NCI-H1417 (cell line): Measurements from ENCODE around the gene SLC8B1.

Source experiments
- DNase-seq, 3 experiments: peaks; one replicate each; lab custom pipeline; 2025; lab: John Stamatoyannopoulos, UW

SLC8B1 gene

DNA sequence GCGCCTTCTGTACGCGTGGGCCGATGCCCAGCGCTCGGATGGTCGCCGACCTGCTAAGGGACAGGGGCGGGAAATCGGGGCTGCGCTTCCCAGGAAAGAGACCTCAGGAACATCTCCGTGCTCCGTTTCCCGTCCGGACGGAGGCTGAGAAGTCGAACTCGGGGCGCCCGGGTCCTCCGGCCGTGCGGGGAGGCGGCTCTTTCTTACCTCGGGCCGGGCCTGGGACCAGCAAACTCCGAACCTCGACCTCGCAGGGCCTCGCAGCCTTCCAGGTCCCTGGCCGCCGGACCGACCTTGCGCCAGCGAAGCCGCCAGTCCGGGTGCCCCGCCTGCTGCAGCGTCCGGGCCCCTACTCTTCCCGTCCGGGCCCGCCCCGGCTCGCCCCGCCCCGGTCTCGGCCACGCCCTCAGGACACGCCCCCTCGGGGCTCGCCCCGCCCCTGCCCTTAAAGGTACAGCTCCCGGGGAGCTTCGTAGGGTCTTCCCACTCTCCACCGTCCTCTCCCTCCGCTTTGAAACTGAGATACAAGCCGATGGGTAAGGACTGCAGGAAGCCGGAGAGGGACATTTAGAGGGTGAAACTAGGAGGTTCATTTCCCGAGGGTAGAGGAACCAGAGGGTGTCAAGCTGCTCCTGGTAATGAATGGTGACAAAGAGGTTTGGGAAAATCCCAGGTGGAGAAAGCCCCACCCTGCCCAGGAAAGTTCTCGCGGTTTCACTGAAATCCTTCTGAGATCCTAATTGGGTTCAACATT lies at the start of gene SLC8B1:
SLC8B1 (minus strand) TSS at position 324 of the 754 bp plus-strand sequence. CDS start 2,231 bp downstream, outside the sequence.
- DNase-seq, result peak; percentile 81 to 84 (median 82)

DNA sequence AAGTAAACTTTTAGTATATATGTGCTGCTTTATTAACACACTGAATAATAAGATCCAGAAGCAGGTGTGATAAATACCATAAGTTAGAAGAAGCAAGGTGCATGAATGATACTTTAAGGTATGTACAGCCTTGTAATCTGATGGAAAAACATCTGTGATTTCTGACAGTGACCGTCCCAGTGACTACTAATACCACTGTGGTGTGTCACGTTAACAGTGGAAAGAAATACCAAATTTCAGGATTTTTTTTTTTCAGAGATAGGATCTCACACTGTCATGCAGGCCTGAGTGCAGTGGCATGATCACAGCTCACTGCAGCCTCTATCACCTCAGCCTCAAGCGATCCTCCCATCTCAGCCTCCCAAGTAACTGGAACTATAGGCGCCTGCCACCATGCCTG lies 47.3 kb upstream of the SLC8B1 start:
- DNase-seq, result no peak

DNA sequence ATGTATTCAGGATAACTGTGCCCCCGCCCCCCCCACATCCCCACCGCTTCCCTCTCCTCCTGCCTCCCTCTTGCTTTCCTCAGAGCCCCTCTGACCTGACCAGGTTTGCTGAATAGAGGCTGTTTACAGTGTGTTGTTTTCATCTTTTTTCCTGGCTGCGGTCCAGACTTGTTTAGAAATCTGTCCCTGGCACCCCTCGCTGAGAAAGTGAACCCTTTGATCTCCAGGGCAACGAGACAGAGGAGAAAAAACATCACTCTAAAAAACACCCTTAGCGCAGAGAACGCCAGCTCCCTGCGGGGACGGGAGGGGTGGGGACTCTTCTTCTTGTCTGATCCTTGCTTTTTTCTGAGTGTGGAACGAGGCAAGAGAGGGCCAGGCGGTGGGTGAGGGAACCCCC lies 46.3 kb upstream of the SLC8B1 start:
- peak in 2 of 3 experiments; percentile 48 to 83 for DNase-seq

DNA sequence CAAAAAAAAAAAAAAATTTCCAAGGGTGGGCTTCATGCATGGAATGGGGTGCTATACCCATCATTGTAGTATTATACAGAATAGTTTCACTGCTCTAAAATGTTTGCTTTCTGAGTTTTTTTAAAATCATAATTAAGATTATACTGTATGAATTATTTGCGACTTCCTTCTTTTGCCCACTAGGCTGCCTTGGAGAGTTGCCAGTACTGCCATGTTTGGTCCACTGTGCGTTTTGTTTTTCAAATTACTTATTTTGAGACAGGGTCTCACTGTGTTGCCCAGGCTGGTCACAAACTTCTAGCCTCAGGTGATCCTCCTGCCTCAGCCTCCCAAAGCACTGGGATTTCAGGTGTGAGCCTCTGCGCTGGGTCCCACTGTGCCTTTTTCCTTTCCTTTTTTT lies 43.4 kb upstream of the SLC8B1 start:
- no peak for DNase-seq

DNA sequence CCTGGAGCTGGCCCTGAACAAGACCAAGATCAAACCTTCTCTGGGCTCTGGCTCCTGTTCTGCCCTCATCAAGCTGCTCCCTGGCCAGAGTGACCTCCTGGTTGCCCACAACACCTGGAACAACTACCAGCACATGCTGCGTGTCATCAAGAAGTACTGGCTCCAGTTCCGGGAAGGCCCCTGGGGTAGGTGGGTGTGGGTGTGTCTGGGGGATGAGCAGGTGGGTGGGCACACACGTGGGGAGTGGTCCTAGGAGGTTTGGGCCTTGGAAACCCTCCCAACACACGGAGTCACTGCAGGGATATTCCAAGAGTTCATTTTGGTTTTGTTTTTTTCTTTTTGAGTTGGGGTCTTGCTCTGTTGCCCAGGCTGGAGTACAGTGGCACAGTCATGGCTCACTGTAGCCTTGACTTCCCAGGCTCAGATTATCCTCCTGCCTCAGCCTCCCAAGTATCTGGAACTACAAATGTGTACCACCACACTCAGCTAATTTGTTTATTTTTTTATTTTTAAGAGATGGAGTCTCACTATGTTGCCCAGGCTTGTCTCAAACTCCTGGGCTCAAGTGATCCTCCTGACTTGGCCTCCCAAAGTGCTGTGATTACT lies 40.0 kb upstream of the SLC8B1 start:
- DNase-seq, result no peak

DNA sequence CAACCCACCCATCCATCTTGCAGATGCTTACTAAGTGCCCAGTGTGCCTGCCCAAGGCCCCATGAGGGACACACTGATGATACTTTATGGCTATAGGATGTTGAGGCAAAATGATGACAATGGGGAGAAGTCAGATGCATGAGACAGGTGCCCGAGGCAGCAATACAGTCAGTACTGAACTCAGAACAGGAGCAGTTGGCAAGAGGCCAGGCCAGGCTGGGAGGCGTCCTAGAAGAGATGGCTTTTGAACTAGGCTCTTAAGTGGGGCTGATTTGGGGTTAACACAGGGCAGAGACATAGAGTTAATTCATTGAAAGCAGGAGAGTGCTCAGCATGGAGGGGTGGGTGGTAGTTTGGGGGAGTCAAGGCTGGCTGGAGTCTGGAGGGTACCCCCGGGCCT lies 39.1 kb upstream of the SLC8B1 start:
- no peak for DNase-seq

DNA sequence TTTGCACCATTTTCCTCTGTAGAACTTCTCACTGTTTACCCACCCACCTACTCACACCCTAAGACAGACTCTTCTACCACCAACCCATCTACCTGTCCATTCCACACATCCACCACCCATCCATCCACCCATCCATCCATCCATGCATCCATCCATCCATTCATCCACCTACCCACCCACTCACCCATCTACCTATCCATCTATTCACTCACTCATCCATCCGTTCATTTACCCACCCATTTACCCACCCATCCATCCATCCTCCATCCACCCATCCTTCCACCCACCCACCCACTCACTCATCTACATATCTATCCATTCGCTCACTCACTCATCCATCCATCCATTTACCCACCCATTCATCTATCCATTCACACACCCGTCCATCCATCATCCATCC lies 38.5 kb upstream of the SLC8B1 start:
- DNase-seq, result no peak

DNA sequence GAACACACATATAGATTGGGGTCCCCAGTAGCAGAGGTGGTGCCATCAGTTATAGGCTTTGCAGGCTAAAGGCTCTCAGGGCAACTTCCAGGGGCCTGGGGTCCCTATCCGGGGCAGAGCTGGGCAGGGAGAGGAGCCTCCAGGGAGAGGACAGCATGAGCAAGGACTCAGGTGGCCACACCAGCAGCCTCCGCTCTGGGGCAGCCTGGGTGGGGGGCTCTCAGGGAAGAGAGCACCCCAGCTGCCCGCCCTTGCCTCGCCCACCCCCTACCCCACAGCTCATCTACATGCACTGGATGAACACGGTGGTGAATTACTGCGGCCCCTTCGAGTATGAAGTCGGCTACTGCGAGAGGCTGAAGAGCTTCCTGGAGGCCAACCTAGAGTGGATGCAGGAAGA lies 37.5 kb upstream of the SLC8B1 start:
- no peak for DNase-seq

DNA sequence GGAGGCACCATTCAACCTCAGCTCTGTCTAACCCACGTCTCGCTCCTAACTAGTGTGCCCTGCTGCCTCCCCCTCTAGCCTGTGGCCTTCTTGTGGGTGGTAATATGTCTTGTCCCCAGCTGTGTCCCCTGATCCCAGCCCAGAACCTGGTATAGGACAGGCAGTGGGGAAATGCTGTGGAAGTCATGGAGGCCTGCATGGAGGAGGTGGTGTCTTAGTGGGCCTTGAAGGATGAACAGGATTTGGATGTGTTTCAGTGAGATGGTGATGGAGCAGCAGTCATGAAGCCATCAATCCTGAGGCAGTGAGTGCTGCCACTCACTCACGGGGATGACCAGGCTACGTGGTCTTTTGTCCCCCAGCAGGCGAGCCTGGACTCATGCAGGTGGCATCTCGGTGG lies 36.9 kb upstream of the SLC8B1 start:
- DNase-seq, result no peak

DNA sequence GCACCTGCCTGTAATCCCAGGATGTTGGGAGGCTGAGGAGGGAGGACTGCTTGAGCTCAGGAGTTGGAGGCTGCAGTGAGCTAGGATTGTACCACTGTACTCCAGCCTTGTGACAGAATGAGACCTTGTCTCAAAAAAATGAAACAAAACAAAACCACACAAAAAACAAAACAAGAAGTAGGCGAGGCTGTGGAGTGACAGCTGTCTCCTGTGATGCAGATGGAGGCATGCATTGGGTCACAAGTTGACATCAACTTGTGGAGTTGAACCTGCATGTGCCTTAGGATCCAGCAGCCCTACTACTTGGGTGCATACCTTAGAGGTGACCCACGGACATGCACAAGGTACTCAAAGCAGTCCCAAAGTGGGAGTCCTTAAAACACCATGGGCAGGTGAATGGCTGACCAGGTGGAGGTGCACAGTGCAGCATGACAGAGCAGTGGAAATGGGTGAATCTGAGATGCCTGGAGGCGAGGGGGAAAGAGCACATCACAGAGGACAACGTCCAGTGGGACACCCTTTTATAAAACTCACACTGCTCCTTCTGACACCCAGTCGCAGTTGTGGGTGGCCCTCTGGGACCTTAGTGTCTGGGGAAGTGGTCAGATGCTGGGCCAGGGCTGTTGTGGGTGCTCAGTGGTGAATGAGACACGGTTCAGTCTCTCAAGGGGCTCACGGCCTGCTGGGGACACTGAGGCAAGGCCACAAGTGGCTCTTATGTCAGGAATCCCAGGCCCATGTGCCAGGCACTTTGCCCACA lies 36.2 kb upstream of the SLC8B1 start:
- DNase-seq, result no peak

DNA sequence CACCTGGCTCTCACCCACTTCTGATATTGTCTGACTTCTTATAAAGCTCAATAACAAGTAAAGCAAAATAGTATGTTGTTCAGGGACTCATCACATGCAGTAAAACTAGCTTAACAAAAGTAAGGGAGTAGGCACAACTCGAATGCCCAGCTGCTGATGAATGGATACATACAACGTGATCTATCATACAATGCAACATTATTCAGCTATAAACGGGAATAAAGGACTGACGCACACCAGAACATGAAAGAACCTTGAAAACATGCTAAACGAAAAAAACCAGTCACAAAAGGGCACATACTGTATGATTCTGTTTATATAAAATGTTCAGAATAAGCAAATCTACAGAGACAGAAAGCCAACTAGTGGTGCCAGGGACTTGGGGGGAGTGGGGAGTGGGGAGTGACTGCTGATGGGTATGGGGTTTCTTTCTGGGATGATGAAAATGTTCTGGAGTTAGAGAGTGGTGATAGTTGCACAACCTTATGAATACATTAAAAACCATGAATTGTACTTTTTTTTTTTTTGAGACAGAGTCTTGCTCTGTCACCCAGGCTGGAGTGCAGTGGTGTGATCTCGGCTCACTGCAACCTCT lies 34.6 kb upstream of the SLC8B1 start:
- no peak for DNase-seq

DNA sequence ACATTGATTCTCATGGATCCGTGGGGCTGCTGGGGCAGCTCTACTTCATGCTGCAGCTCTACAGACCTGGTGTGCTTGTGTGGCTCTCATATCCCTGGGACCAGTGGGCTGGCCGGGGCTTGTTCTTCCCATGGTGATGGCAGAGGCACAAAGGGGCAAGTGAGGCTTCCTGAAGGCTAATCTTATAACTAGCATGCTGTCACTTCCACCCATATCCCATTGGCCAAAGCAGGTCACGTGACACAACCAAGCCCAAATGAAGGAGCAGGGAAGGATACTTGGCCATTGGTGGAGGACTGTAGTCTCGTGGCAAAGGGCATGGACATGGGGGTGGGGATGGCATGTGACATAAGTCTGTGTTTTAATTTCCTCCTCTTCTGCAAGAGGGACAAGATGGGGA lies 33.4 kb upstream of the SLC8B1 start:
- no peak for DNase-seq

DNA sequence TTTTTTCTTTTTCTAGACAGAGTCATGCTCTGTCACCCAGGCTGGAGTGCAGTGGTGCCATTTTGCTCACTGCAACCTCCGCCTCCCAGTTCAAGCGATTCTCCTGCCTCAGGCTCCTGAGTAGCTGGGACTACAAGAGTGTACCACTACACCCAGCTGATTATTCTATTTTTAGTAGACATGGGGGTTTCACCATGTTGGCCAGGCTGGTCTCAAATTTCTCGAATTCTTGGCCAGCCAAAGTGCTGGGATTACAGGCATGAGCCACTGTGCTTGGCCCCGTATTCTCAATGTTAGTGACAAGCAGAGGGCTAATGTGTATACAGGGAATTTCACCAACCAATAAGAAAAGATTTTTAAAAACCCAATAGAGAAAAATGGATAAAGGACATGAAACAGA lies 31.9 kb upstream of the SLC8B1 start:
- no peak for DNase-seq

DNA sequence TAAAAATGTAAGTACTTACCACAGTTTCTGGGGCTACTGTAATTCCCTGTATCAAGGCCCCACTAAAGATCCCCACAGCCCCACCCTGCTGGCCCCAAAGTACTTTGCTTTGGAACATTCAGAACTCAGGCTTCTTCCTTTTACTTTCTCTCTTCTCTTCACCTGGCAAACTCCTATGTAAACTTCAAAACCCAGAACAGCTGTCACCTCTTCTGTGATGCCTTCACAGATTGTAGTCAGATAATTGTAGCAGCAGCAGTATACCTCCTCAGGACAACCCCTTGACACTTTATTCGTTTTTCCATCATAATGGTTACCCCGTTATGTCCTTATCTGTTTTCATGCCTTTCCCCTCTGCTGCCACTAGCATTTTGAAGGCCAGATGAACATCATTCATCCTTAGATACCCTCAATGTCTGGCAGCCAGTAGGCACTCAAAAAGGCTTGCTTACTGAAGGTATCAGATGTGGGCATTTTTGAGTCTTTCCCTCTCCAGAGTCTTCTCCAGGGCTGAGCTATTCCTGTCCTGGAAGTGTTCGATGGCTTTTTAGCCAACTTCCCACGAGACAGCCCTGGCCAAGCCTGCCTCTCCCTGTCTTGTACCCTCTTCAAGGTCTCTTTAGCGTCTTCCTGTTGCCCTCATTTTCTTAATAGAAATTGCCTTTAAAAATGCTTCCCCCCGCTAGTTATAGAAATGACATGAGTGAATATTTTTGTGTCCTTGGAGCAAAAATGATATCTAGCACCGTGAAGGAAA lies 30.9 kb upstream of the SLC8B1 start:
- no peak for DNase-seq

DNA sequence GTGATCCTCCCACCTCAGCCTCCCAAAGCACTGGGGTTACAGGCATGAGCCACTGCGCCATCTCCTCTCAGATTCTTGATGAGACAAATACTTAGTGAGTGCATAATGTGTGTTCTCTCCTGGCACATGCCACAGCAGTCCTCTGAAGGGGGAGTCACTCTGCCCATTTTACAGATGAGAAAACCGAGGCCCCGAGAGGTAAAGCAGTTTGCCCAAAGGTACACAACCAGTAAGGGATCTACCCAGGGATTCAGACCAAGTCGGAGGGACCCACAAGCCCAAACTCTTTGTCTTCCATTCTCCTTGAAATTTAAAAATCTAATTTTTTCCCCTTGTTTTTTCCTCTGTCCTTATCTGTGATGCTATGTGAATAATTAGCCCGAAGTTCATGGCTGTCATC lies 29.8 kb upstream of the SLC8B1 start:
- DNase-seq, result no peak

DNA sequence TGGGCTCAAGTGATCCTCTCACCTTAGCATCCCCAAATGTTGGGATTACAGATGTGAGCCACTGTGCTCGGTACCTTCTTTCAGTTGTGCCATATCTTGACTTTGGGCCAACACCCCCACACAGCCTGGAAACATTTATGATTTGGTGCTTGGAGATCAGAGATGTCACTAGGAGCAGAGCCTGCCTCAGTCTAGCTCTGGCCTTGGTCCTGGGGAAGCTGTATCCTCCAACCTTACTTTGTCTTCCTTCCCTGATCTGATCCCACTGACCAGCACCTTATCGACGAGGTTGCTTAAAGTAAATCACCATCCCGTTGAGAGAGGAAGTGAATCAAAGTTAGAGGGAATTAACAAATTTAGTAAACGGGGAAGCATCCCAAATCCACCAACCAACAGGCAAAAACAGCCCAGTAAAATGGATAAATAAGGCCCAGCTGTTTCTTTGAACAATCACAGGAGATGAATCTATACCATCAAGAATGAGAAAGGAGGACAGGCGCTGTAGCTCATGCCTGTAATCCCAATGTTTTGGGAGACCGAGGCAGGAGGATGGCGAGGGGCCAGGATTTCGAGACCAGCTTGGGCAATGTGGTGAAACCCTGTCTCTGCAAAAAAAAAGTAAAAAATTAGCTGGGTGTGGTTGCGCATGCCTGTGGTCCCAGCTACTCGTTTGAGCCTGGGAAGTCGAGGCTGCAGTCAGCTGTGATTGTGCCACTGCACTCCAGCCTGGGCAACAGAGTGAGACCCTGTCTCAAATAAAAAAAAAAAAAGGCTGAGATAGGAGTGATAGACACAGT lies 26.9 kb upstream of the SLC8B1 start:
- DNase-seq, result no peak

DNA sequence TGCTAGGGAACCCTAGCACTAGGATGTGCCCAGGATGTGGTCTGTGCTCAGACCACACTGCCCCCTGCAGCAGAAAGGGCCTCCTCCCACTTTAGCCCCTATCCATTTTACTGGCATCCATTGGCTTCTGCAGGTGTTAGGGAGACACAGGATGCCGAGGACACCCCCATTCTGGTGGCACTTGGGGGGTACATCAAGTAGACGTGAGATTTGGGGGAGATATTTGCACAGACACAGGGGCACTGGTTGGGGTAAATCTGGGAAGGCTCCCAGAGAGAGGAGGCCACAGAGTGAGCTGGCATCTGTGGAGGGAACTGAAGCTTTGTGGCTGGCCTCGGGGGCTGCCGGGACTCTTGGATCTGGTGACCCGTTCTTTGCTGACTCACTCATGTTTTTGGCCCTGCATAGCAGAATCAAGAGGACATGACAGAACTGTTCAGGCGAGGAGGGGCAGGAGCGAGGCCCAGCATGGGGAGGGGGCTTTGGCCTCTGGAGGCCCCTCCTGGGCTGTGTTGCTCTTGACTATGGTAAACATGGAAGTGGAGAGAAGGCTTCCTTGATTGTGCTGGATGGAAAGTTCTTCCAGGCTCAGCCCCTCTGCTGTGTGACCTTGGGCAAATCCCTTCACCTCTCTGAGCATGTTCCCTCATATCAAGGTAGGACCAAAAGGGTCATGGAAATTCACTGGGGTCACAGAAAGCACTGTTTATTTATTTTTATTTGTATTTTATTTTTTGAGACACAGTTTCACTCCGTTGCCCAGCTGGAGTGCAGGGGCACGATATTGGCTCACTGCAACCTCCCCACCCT lies 25.2 kb upstream of the SLC8B1 start:
- no peak for DNase-seq

DNA sequence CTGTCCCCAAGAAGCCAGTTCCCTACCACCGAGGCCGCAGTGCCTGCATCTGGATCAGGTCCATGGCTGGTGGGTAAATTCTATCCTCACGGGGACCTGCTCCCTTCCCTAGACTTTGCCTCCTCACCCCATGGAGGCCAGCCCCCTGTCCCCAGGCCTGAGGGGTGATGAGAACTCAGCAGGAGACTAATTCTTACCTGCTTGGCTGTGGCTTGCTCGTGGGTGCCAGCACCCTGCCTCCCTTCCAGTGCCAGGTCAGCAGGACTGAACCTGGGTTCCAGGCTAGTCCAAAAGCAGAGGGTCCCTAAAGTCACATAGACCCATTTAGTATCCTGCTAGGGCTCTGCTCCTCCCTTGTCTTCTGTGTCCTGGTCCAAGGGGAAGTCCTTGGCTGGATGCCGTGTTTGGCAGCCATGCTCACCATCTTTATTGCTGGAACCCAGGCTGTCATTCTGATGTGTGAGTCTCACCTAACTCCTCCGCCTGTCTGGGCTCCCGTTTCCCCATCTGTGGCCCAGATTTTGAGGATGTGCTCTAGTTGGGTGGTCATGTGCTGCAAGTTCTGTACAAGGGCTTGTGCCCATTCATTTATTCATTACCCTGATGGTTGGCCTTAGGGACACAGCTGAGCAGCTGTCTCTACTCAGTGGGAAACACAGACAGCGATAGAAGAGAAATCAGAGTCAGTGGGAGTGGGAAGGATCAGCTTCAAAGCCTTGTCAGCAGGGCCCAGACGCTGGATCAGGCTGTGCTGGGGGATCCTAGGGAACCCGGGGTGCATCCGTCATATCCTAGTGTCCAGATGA lies 24.4 kb upstream of the SLC8B1 start:
- DNase-seq, result no peak

DNA sequence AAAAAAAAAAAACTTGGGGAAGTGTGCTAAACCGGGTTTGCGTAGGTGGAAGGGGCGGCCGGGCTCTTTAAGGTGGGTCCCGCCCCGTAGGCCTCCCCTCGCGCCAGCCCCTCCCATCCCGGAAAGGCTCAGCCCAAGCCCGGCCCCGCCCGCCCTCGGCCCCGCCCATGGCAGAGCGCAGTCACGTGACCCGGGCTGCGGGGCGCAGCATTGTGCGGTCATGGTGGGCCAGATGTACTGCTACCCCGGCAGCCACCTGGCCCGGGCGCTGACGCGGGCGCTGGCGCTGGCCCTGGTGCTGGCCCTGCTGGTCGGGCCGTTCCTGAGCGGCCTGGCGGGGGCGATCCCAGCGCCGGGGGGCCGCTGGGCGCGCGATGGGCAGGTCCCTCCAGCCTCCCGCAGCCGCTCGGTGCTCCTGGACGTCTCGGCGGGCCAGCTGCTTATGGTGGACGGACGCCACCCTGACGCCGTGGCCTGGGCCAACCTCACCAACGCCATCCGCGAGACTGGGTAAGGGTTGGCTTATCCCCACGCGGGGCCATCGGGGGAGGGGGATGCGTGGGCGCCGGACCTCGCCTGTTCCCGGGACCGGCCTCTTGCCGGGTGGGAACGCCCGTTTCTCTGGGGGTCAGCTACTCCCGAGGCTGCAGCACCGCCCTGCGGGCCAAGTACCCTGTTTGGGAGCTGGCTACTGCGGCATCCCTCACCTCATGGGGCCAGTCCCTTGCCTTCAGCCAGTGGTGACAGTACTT lies 23.6 kb upstream of the SLC8B1 start, which contains the start of gene PLBD2:
PLBD2 (plus strand) TSS at position 207 of the 752 bp plus-strand sequence; CDS start at position 221, 14 bp downstream.
- peak; percentile 93 to 96 (median 96) for DNase-seq
